ENCODE measurements around the gene NBL1.
"Not testable (repeated sequence)": the region's sequence is repeated elsewhere in the genome, so short reads cannot be mapped to it uniquely, and the experiment has no call there.

Gene NBL1

GRCh38 chr1:19623523-19623922, 20.6 kb upstream of the NBL1 start:
- DNase-seq = no peak

- no peak for DNase-seq
Observed at GRCh38 chr1:19625291-19625937, 18.7 kb upstream of the NBL1 start.

GRCh38 chr1:19628879-19629278, 15.2 kb upstream of the NBL1 start:
- no peak for DNase-seq

GRCh38 chr1:19629357-19629756, 14.8 kb upstream of the NBL1 start:
- DNase-seq = no peak

- not testable (repeated sequence) for DNase-seq
Observed at GRCh38 chr1:19630192-19630591, 13.9 kb upstream of the NBL1 start.

GRCh38 chr1:19630720-19631395, 13.3 kb upstream of the NBL1 start:
- DNase-seq = no peak

- no peak for DNase-seq
Observed at GRCh38 chr1:19632211-19632610, 11.9 kb upstream of the NBL1 start.

GRCh38 chr1:19633106-19633505, 11.0 kb upstream of the NBL1 start:
- no peak for DNase-seq

GRCh38 chr1:19635064-19635463, 9.0 kb upstream of the NBL1 start:
- DNase-seq = not testable (repeated sequence)

GRCh38 chr1:19635646-19636045, 8.5 kb upstream of the NBL1 start:
- no peak for DNase-seq

GRCh38 chr1:19636065-19636464, 8.0 kb upstream of the NBL1 start:
- DNase-seq = no peak

GRCh38 chr1:19636749-19637148, 7.4 kb upstream of the NBL1 start:
- not testable (repeated sequence) for DNase-seq

- no peak for DNase-seq
Observed at GRCh38 chr1:19637606-19638005, 6.5 kb upstream of the NBL1 start.

GRCh38 chr1:19639228-19639627, 4.9 kb upstream of the NBL1 start:
- DNase-seq = not testable (repeated sequence)

GRCh38 chr1:19639999-19640362, 4.1 kb upstream of the NBL1 start:
- no peak for DNase-seq

GRCh38 chr1:19640363-19641316, 3.5 kb upstream of the NBL1 start:
- DNase-seq = no peak

GRCh38 chr1:19643121-19643520, 990 bp upstream of the NBL1 start:
- no peak for DNase-seq

GRCh38 chr1:19644395-19644680, 227 bp downstream of the NBL1 start:
- DNase-seq = no peak

- DNase-seq = peak; percentile 47
Observed at GRCh38 chr1:19644681-19645410, 735 bp downstream of the NBL1 start.

GRCh38 chr1:19645411-19646251, 1.5 kb downstream of the NBL1 start:
- DNase-seq = no peak

GRCh38 chr1:19646377-19647319, 2.5 kb downstream of the NBL1 start:
- peak; percentile 20 for DNase-seq
